Neural progenitor cell (in vitro differentiated cells): ENCODE results near the gene GPD2.
"Not testable (repeated sequence)": the region's sequence is repeated elsewhere in the genome, so short reads cannot be mapped to it uniquely, and the experiment has no call there.

Experiments
- EZH2 ChIP-seq: fragments of 200-600 bp; sonication (generic); IDR thresholded peaks from 2 replicates; pipeline ENCODE4 v1.6.1; 2017; ENCODE audit warnings: antibody characterized with exemption, mild to moderate bottlenecking, moderate library complexity
- EZH2phosphoT487 ChIP-seq: fragments of 200-600 bp; sonication (generic); IDR thresholded peaks from 2 replicates; pipeline ENCODE4 v1.6.1; 2017; ENCODE audit warnings: antibody characterized with exemption
- TF ChIP-seq, protein P1 (sequence below): fragments of 200-600 bp; sonication (generic); IDR thresholded peaks from 2 replicates; pipeline ENCODE4 v1.5.1; 2017; ENCODE audit warnings: antibody characterized with exemption, mild to moderate bottlenecking

DNA sequence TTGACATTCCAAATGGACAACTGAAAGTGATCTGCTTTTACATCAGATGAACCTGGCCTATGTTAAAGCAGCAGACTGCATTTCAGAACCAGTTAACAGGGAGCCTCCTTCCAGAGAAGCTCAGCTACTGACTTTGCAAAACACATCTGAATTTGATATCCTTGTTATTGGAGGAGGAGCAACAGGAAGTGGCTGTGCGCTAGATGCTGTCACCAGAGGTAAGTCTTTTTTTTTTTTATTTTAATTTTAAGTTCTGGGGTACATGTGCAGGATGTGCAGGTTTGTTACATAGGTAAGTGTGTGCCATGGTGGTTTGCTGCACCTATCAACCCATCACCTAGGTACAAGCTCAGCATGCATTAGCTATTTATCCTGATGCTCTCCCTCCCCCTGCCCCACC lies 59.8 kb downstream of the GPD2 start:
- TF ChIP-seq, protein P1, sequence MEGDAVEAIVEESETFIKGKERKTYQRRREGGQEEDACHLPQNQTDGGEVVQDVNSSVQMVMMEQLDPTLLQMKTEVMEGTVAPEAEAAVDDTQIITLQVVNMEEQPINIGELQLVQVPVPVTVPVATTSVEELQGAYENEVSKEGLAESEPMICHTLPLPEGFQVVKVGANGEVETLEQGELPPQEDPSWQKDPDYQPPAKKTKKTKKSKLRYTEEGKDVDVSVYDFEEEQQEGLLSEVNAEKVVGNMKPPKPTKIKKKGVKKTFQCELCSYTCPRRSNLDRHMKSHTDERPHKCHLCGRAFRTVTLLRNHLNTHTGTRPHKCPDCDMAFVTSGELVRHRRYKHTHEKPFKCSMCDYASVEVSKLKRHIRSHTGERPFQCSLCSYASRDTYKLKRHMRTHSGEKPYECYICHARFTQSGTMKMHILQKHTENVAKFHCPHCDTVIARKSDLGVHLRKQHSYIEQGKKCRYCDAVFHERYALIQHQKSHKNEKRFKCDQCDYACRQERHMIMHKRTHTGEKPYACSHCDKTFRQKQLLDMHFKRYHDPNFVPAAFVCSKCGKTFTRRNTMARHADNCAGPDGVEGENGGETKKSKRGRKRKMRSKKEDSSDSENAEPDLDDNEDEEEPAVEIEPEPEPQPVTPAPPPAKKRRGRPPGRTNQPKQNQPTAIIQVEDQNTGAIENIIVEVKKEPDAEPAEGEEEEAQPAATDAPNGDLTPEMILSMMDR: not testable (repeated sequence)
- TF ChIP-seq EZH2, EZH2phosphoT487: not testable (repeated sequence)
